Prostate gland (tissue), 2 donors: ENCODE data around the gene CARNS1. TPM values are rescaled to one million over a fixed set of nuclear protein-coding genes. Genes with fewer than 3 reads are reported as not detected.

Experiments
- DNase-seq: peaks from one replicate; pipeline ENCODE4 v3.0.0-alpha.2; 2019; ENCODE audit warnings: low spot score
- H3K27ac ChIP-seq, 2 donors: fragments of 200-600 bp; sonication (generic); 2 replicates each; pipeline ENCODE4 v1.5.1; 2017 to 2019
- H3K27me3 ChIP-seq: fragments of 200-600 bp; sonication (generic); replicated peaks from 2 replicates; pipeline ENCODE4 v1.5.1; 2019; ENCODE audit not compliant: insufficient read depth
- H3K36me3 ChIP-seq, 2 donors: fragments of 200-600 bp; sonication (generic); 1 replicate in 1 of 2; 2 replicates in 1 of 2; pipeline versions ENCODE4 v1.5.1 to v1.8.1; 2017 to 2019
- H3K4me1 ChIP-seq: fragments of 200-600 bp; sonication (generic); replicated peaks from 2 replicates; pipeline ENCODE4 v1.5.1; 2019
- H3K4me3 ChIP-seq, 2 donors: fragments of 200-600 bp; sonication (generic); 2 replicates each; pipeline ENCODE4 v1.5.1; 2017 to 2019
- H3K9me3 ChIP-seq: fragments of 200-600 bp; sonication (generic); 2 replicates; pipeline ENCODE4 v1.5.1; 2017
- CTCF ChIP-seq, 4 experiments: fragments of 200-600 bp in 2 of 4; fragments of 450-650 bp in 2 of 4; sonication (generic) in 2 of 4; IDR thresholded peaks; 1 replicate in 3 of 4; 2 replicates in 1 of 4; pipeline ENCODE4 v1.5.1; 2016 to 2019; ENCODE audit warnings: antibody characterized with exemption in 4 of 4, mild to moderate bottlenecking in 2 of 4, moderate library complexity in 2 of 4
- POLR2A ChIP-seq: fragments of 450-650 bp; IDR thresholded peaks from one replicate; pipeline ENCODE4 v1.6.1; 2016; ENCODE audit warnings: antibody characterized with exemption, mild to moderate bottlenecking
- POLR2AphosphoS5 ChIP-seq: sonication (generic); formaldehyde crosslinking; IDR thresholded peaks from one replicate; pipeline ENCODE4 v1.6.1; 2017; ENCODE audit warnings: antibody characterized with exemption
- WGBS: methylation state at CpG from one replicate; pipeline ENCODE4 v1.1.5; 2018; 5-methylcytosine and 5-hydroxymethylcytosine counted together
- intact Hi-C: fragments of 100-400 bp; cut with DNase I; formaldehyde crosslinking; loops from one replicate; pipeline ENCODE4 v1.14.2; 2022
- total RNA-seq, 2 donors: library from RNA; depleted of rRNA; stranded (reverse); fragments of >200 nt; gene quantifications; one replicate each; pipeline ENCODE4 v1.1.0, GENCODE V29; 2016

Gene CARNS1
- total RNA-seq, 2 donors from 2014 or later, result 0.91 to 1.0 TPM

DNA sequence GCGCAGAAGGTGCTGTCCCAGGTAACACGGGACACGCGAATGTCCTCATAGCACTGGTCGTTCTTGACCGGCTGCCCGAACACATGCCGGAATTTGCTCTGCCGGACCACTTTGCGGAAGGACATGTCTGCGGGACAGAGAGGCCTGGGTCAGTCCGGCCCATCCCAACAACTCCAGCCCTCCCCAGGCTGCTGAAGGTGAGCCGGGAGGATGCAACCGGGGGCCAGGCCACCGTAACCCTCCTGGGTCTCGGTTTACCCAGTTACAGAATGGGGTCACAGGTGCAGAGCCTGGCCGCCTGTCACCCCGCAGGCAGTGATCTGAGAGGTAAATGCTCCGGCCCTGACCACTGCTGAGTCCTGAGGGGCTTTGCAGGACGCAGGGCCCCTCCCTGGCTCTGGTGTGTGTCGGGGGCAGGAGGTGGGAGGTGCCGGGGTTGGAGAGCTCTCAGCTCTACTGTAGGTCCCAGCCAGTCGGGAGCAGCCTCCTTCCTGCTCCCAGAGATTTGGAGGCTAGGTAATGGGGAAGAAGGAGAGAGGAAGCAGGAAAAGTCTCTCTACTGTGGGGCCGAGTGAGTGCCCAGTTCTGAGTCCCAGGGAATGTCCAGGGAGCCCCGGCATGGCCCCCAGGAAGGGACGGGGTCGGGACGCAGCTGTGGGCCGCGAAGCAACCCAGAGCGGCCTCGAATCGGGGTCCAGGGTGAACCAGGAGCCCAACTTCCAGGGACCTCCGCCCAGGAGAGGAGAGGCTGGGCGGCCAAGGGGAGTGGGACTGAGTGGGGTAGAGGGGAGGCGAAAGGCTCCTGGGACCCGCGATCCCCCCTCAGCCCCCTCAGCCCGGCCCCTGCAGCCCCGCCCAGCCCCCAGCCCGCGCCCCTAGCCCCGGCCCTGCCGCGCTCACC lies 27.3 kb downstream of the CARNS1 start:
- H3K27ac ChIP-seq, result peak overlapping the region; percentile 98
- peaks cover 0 to 10% of the 10 kb centered on the region in 2 donors for H3K36me3 ChIP-seq
- H3K27me3 ChIP-seq, result no peaks in the 10 kb centered on the region
- no peak for DNase-seq
- TF ChIP-seq POLR2AphosphoS5, result no peak
- TF ChIP-seq CTCF (IDR thresholded peaks at IDR 0.05), result no peak
- TF ChIP-seq POLR2A, result no peak
- 33% methylated on average over 39 of the region's 45 CpGs for WGBS
- H3K4me1 ChIP-seq, result peaks cover 16% of the 10 kb centered on the region
- intact Hi-C loops, result no loop called here
- no peaks in the 10 kb centered on the region for H3K9me3 ChIP-seq
- H3K4me3 ChIP-seq, result peak overlapping the region; percentile 86 to 89

GRCh38 chr11:67445515-67445914 lies 30.0 kb downstream of the CARNS1 start:
- no peak for DNase-seq
- Histone ChIP-seq H3K4me3 (no peak overlapping the region), H3K36me3 (peaks cover 0 to 10% of the 10 kb centered on the region in 2 donors), H3K27ac (no peak overlapping the region), H3K9me3 (no peaks in the 10 kb centered on the region), H3K4me1 (peaks cover 16% of the 10 kb centered on the region), H3K27me3 (no peaks in the 10 kb centered on the region)
- TF ChIP-seq POLR2AphosphoS5, result no peak
- TF ChIP-seq CTCF (IDR thresholded peaks at IDR 0.05), result no peak
- TF ChIP-seq POLR2A, result no peak
- intact Hi-C loops, result no loop called here
- 79% methylated on average over 5 of the region's 5 CpGs for WGBS

DNA sequence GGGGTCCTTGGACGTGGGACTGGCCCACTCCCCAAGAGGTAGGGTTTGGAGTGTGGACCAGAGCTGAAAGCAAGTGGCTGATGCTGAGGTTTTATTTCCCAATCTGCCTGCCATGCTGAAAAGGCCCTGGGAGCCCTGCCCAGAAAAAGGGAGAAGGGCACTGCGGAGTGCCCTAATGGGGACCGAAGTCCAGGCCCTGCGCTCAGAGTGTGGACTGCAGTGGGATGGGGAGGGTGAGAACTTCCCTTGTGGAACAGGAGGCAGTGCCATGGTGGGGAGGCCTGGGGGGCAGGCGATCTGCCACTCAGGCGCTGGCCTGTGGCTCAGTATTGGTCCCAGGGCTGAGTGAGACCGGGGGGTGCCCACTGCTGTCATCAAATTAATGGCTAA lies 32.7 kb downstream of the CARNS1 start:
- WGBS, result 94% methylated on average over 7 of the region's 7 CpGs
- intact Hi-C loops, result no loop called here
- no peak for TF ChIP-seq CTCF (IDR thresholded peaks at IDR 0.05)
- no peak for TF ChIP-seq POLR2AphosphoS5
- no peak for TF ChIP-seq POLR2A
- Histone ChIP-seq H3K9me3 (no peaks in the 10 kb centered on the region), H3K4me1 (no peaks in the 10 kb centered on the region), H3K27ac (no peak overlapping the region), H3K4me3 (no peak overlapping the region), H3K36me3 (no peaks in the 10 kb centered on the region), H3K27me3 (no peaks in the 10 kb centered on the region)
- DNase-seq, result no peak

- Histone ChIP-seq H3K27me3 (no peaks in the 10 kb centered on the region), H3K4me1 (no peaks in the 10 kb centered on the region), H3K36me3 (no peaks in the 10 kb centered on the region), H3K27ac (no peak overlapping the region), H3K4me3 (no peak overlapping the region), H3K9me3 (no peaks in the 10 kb centered on the region)
- no peak for DNase-seq
- 85% methylated on average over 9 of the region's 9 CpGs for WGBS
- no peak for TF ChIP-seq CTCF (IDR thresholded peaks at IDR 0.05)
- TF ChIP-seq POLR2AphosphoS5, result no peak
- TF ChIP-seq POLR2A, result no peak
- intact Hi-C loops, result no loop called here
Measured at GRCh38 chr11:67449116-67449844, 33.8 kb downstream of the CARNS1 start.
